ENCODE results near the gene STXBP3.

The STXBP3 gene

DNA sequence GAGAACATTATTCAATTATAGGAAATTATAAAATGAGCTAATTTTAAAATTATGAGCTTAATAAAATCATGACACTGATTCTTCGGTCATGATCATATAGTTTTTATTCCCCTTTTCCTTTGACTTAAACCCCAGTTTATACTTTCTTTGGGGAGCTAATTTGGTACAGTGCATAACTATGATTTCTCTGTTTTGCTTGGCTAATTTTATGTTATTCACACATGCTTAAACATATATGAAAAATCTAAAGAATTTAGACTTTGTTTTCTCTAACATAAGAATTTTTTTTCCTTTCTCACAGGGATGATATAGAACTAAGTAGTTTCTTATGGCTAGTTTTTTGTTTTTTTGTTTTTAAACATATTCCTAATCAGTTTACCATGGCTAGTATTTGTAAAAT is 52.5 kb downstream of the STXBP3 start:
- DNase-seq (ENCODE audit: low spot score), result no peak

DNA sequence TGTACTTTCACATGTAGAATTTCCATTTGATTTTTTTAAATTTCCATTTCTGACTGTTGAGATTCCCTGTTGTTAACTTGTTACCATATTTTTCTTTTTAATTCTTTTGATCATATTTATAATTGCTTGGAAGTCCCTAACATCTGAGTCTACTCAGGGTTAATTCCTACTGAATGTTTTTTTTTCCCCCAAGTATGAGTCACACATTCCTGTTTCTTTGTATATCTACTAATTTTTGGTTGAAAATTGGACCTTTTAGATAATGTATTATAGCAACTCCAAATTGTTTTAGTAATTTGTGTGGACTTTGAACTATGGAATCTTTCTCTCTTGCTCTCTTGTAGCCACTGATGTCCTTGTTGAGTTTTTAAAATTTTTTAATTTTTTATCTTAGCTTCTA is 54.6 kb downstream of the STXBP3 start:
- DNase-seq (ENCODE audit: low spot score), result no peak

DNA sequence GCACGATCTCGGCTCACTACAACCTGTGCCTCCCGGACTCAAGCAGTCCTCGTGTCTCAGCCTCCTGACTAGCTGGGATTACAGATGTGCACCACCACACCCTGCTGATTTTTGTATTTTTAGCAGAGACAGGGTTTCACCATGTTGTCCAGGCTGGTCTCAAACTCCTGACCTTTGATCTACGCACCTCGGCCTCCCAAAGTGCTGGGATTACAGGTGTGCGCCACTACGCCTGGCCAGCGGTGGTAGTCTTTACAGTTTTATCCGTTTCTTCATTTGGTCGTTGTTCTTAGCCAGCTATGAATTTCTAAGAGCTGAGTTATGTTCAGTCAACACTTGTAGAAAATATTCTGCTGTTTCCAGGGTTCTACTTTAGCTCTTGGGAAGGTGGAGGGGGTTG is 57.1 kb downstream of the STXBP3 start:
- DNase-seq (ENCODE audit: low spot score), result no peak

DNA sequence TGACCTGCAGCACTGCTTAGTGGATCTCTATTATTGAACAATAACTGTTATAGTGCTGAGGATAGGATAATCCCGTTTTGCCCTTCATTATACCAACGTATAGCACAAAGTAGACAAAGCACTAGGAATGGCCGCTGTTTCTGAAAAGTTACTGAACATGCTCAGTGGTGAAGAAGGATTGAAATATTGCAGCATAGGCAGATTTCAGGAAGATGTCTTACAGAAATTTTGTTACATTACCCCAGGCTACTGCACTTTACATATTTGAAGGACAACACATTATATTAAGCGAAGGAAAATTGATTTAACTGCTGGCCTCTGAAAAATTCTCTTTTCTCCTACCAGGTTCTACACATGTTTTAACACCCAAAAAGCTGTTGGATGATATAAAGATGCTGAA is 62.0 kb downstream of the STXBP3 start:
- DNase-seq (ENCODE audit: low spot score), result no peak

DNA sequence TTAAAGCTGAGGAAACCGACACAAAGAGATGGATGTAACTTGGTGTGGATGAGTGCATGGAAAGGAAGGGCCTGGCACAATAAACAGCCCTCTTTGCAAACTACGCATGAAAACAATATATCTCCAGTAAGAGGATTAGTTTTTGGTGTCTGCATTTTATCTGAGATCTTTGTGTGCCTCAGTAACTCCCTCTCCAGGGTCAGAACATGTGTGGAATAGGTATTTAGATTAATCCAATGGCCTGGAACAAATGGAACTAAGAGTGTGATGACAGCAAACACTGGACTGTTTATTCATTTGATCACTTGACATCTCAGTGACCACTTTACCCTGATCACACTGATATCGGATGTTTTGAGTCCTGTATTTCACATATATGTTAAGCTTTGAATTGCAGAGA is 65.1 kb downstream of the STXBP3 start:
- no peak for DNase-seq (ENCODE audit: low spot score)

DNA sequence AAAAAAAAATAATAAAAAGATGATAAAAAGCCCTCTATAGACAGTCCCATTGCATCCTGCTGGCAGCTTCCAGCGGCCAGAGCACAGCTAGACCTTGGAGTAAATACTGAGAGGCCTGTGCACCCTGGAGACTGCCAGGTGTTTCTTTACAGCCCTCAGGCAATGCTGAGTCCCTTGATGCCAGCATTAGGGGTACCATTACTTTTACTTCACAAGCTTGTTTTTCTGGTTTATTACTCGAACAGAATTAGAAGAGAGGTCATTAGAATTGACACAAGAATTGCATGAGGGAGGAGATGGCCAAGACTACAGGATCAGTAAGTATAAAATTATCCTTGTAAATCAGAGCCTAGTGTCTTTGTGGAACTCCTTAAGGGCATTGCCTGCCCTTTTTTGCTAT is 66.9 kb downstream of the STXBP3 start:
- no peak for DNase-seq (ENCODE audit: low spot score)

DNA sequence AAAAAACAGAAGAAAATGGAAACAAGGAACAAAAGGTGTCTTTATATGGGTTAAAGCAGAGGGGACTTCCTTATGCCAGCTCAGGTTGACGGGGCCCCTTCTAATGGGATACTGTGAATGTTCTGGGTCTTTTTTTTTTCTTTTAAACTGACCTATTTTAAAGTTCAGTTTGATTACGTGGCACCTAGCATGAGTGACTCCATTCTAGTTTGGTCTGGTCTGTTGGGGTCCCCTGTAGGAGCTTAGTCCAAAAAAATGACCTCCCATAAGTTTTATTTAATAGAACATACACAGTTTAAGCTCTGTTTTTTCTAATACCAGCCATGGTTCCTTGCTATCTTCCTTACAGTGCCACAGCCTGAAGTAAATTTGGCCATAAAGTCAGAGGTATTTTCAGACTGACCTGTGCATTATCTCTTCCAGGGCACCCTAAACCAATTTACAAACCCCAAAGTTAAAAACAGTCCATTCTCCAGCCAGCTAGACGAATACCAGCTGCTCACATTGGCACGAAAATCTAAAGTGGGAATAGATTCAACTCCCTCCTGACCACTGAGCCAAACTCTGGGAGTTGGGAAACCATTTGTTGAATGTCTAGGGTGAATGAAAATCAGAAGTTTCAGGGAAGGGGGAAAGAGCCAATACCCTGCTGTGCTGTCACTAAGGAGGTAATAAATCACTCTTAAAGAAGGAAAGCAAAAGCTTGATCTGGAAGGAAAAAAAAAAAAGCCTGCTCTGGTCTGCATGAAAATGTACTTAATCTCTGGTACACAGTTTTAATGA is 68.1 kb downstream of the STXBP3 start:
- peak; percentile 63 for DNase-seq (ENCODE audit: low spot score)

DNA sequence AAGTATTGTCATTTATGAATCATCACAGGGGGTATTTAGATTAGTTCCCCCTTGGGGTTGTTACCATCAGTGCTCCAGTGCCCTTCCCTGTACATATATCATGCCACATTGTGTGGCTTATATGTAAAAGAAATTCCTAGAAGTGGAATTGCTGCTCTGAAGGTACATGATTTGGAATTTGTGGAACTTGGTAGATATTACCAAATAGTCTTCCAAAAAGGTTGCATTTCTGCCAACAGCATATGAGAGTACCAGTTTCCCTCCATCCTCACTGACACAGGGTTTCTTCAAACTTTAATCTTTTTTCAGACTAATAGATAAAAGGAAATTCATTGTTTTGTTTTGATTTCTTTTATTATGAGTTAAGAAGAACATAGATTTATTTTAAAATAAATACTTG is 69.1 kb downstream of the STXBP3 start:
- no peak for DNase-seq (ENCODE audit: low spot score)

DNA sequence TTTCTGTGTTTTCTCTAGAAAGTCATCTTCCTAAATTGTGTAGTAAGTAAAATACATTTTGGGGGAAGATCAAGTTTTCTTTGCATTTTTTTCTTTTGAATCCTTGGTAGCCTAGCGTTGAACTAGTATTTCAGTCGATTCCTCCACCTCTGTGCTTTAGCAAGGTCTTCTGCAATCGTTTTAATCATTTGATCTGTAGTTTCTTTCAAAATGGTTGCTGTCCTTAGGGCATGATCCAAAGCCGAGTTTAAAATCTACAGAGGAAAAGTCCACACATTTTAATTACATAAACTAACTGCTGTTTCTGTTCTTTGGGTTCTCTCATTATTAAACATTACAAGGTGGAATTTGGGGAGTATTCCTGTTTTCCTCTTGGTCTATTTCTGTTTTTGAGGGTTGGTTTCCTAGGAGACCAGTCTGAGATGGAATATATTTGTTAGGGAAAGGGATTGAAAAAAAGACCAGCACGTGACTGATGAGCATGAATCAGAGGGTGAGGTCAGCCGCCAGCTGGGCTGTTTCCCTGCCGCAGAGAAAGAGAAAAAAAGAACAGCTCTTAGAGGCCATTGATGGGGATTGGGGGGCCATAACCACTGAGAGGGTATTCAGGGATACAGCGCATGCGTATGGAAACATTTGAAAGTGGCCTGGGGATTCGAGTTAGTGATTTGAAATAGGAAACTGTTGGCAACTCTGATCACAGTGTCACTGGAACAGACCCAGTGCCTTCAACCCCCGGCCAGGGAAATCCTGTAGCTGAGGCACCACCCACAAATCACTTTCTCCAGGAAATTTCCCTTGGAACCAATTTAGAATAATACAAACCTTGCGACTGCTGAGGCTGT is 69.8 kb downstream of the STXBP3 start:
- DNase-seq (ENCODE audit: low spot score), result peak; percentile 94

DNA sequence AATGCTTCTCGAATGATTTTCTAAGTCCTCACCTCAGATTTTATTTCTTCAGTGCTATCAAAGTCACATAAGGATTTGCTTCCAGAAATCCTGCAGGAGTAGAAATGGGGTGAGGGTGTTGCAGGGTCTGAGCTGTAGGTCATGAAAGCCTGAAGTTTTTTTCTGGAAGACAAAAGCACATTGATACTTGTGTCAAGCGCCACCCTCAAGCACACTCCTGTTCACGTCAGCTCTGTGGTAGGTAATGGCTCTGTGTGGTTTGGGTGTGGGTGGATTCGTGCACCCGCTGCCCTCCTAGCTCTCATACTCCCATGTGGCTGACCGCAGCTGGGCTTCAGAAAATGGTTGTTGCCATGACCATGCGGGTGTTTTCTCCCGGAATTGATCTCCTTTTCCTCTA is 70.5 kb downstream of the STXBP3 start:
- peak; percentile 60 for DNase-seq (ENCODE audit: low spot score)

DNA sequence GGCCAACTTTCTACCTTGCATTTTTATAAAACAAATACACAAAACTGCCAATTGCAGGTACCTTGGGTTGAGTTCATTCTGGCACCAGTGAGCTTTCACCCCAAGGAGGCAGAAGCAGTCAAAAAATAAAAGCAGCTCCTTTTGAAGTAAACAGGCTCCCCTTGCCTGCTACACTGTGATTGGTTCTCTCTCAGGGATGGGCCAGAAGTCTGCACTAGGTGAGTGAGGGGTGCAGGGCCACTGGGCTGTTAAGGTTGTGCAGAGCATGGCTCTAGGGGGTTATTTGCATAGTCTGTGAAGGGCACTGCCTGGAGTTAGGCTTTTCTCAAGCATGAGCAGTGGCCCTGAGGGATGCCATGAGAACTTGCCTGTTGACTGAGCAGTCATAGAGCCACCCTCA is 71.3 kb downstream of the STXBP3 start:
- DNase-seq (ENCODE audit: low spot score), result no peak

DNA sequence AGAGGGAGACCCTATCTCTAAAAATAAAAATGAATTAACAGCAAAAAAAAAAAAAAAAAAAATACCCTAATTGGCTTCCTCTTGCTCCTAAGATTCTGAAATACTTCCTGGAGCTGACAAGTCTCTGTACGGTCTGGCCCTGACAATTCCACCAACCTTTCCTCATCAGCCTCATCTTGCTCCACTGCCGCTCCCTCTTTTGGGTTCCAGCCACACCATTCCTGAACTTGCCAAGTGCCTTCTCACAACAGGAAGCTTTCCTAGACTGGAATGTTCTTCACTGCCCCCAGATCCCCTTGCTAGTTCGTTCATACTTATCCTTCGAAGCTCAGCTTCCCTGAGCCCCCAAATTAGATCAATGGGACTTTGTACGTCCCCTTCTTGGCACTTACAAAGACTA is 73.4 kb downstream of the STXBP3 start:
- DNase-seq (ENCODE audit: low spot score), result no peak

DNA sequence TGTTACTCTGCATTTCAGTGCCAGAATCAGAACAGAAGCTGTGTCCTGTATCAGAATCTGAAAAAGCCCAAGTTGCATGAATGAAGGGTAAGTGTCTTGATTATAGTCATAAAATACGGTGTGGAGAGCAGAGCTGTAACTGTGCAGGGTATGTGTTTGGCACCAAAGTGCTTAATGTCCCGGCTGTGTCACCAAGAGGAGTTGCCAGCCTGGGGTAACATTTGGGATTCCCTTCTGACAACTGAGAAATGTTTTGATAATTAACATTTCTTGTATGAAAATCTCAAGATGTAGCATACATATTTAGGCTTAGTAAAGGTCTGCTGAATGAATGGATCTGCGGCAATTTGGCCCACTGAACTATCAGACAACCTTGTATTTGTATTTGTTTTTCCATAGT is 77.2 kb downstream of the STXBP3 start:
- DNase-seq (ENCODE audit: low spot score), result no peak

DNA sequence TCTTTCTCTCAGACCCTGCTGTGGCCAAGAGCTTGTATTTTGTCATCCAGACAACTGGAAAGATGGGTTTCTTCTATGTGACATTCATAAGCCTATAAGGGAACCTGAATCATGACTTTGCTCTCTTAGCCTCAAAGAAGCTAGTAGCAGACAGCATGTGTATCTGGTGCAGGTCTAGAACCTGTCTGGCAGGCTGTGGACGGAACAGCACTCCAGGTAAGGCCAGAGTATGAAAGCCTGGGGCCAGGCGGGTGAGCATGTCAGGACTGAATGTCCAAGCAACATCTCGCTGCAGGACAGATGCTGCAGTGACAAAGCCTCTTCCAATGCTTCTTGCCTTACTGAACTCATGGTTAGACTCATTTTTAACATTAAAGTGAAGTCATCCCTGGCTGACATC is 77.6 kb downstream of the STXBP3 start:
- DNase-seq (ENCODE audit: low spot score), result no peak

DNA sequence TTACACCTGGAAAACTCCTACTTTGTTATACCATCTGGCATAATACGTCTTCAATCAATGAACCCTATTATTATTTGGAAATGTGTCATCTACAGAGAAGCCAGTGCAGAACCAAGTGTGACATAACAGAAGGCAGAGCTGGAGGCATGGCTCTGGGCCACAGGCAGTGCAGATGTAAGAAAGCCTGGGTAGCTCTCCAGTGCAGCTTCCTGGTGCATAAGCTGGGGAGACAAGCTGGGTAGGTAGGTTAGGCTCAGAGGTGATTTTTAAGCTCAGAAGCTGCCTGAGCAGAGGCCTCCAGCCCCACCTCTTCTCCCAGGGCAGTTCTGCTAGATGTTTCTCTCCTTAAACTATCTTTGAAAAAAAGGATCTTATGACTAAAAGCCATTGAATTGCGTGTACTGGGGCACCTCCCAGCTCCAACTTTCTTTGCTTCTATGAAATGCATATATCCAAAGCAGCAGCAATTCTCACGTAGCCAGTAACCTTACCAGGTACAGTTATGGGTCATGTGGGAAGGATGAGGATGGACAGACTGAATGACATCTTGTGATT is 79.7 kb downstream of the STXBP3 start:
- peak; percentile 58 for DNase-seq (ENCODE audit: low spot score)

DNA sequence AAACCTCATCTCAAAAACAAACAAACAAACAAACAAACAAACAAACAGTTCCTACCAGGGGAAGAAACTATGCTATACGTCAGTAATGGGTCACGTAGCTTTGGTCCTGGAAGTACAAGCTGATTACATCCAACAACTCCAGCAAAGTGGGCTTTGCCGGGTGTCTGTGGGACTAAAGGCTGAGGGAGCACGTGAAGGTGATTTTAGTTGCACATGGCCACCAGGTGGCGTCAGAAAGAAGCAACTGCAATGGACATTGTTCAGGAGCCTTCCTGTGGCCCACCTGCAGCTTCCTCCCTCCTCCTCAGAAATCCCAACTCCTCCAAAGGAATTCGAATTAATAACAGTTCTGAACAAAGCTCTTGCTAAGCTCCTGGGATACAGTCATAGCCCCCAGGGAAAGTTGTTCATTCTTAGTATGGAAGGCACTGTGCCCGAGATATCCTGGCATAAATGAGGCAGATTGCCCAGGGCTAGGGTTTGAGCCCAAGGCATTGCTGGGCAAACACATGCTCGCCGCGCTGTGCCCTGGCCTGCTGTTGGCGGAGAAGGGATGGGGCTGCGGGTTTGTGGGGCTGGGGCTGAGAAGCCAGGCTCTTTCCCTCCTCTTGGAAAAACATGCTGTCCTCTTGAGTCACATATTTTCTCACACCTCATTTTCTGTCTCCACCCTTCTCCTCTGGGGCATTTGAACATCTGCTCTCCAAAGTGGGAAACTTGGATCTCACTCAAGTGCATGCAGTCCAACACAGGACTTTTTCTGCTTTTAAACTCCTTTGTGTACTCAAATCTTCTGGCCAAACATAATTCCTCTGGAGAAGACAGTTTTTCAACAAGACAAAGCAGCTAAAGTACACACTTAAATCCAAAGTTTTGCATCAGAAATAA is 81.8 kb downstream of the STXBP3 start:
- DNase-seq (ENCODE audit: low spot score), result peak; percentile 91

DNA sequence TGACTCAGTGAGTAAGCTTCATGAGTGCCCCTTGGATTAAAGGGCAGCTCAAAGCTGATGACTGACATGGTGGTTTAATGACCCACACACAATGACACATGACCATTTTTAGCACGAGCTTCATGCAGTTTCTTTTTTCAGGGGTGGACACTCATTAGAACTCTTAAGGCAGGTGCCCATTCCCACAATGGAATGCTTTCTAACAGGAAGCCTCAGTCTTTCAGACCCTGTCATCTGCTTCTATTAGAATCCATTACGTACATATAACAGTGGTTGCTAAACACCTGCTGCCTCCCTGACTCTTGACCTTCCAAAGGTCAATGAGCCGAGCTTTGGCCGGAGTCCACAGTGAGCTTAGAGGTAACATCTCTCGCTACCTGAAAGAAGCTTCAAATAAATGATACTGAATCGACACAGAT is 83.0 kb downstream of the STXBP3 start:
- no peak for DNase-seq (ENCODE audit: low spot score)

DNA sequence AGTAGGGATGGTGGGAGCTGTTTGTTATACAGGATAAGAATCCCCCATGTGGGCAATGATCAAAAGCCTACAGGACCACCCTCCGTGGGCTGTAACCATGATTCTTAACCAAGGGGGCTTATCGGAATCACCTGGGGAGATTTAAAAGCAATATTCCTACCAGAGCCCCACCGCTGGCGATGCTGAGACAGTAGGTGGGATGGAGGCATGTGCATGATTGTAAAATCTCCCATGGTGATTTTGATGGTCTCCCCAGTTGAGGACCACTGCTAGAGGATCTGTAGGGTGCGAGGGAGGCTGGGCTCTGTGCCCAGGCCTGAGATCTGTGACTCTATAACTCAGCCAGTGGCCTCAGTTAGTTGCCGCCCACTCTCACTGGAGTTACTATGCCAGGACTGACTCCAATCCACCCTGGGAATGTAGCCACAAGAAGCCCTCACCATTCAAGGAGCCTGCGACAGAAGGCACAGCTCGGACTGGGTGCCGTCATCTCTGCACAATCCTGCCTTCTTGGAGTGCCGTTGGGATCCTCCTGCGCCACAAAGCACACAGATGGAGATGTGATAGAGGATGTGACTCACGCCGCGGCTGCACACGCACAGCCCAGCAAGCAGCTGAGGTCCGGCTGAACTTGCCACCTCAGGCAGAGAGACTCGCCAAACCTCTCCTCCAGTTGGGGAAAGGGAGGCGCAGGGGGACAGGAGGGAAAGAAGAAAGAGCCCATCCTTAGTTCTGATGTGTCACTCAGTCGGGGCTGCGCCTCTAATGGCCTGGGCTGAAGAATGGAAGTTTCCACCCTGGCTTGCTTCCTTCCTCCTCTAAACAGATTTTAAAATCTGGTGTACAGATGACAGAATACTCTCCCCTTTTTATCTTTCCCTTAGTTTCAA is 83.9 kb downstream of the STXBP3 start:
- DNase-seq (ENCODE audit: low spot score), result peak; percentile 78

DNA sequence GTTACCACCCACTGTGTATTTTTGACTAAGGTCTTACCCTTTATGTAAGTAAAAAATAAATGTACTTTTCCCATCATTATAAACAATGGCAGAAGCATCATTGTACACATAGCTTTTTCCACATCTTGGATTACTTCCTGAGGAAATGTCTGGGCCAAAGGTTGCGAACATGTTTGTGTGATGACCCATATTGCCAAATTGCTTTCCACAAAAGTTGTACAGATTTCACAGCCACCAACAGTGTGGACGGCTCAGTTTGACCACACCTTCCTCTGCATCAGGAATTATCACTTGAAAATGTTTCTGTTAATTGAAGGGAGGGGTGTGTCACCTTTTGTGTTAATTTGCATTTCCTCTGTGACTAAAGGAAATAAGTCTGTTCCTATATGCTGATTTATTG is 84.8 kb downstream of the STXBP3 start:
- DNase-seq (ENCODE audit: low spot score), result no peak

DNA sequence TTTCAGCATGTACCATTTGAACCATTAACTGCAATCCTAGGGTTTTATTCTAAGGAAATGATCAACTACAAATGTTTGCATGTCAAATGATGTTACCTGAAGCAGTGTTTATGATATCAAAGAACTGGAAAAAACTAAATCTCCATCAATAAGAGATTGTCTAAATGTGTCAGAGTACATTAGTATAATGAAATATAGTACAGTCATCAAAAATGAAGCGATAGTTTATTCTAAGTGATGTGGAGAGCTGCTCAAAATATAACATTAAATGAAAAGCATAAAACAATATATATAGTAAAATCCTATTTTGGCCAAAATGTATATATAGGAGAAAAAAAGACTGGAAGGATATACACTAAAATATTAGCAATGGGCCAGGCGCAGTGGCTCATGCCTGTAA is 86.5 kb downstream of the STXBP3 start:
- no peak for DNase-seq (ENCODE audit: low spot score)

DNA sequence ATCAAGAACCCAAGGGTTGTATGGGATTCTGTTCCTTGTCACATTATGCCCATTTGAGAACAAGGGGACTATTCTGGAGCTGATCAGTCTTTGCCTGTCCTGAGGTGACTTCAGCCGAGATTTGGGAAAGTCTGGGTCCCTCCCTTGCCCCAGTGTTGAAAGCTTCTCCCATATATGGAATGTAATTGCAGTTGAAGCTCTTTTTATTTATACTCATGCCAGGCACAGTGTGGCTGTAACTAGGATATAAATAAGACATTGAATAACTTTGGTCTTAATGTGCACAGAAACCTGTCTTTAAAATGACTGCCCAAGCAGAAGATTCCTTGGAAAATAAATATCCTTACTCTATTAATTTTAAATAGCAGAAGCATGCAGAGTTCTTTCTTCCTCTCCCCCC is 95.2 kb downstream of the STXBP3 start:
- DNase-seq (ENCODE audit: low spot score), result no peak
